HEK293 (cell line): ENCODE data around the gene PCLO.

Experiments used
- CTCF ChIA-PET: fragments of 350-600 bp; formaldehyde crosslinking; extraction: SDS; loops from one replicate; lab custom pipeline; 2021; ENCODE audit warnings: antibody characterized with exemption; lab: Yijun Ruan, JAX
- POLR2A ChIA-PET: fragments of 300-600 bp; formaldehyde crosslinking; extraction: SDS; loops from one replicate; lab custom pipeline; 2020; ENCODE audit warnings: antibody characterized with exemption, inconsistent platforms; lab: Yijun Ruan, JAX
- H3K27ac ChIP-seq: fragments of 200-500 bp; sonication (Bioruptor generic); 2 replicates; pipeline ENCODE4 v1.5.1; 2014; ENCODE audit warnings: low read depth, low read length, control low read depth, inconsistent platforms; ENCODE audit errors: extremely low read depth
- H3K36me3 ChIP-seq, 2 experiments: fragments of 200-500 bp in 1 of 2; sonication (Bioruptor generic) in 1 of 2; 1 replicate in 1 of 2; 2 replicates in 1 of 2; pipeline ENCODE4 v1.5.1; 2014 to 2017; ENCODE audit warnings: inconsistent platforms in 2 of 2, low read length in 2 of 2; ENCODE audit not compliant: control insufficient read depth in 2 of 2, insufficient read depth in 1 of 2
- H3K4me1 ChIP-seq: fragments of 200-500 bp; sonication (Bioruptor generic); 2 replicates; pipeline ENCODE4 v1.5.1; 2014; ENCODE audit warnings: mild to moderate bottlenecking, low read length, inconsistent platforms; ENCODE audit not compliant: control insufficient read depth, insufficient read depth
- H3K4me3 ChIP-seq: 2 replicates; pipeline ENCODE4 v1.5.1; 2011; ENCODE audit warnings: low read depth, mild to moderate bottlenecking, control low read depth, low read length, moderate library complexity
- H3K9me3 ChIP-seq: fragments of 200-500 bp; sonication (Bioruptor generic); 2 replicates; pipeline ENCODE4 v1.5.1; 2014; ENCODE audit warnings: low read depth, low read length, inconsistent platforms; ENCODE audit not compliant: control insufficient read depth, insufficient read depth
- AEBP2 ChIP-seq: fragments of 450-650 bp; formaldehyde crosslinking; IDR thresholded peaks from 2 replicates; pipeline ENCODE4 v1.5.1; 2016; ENCODE audit warnings: missing biosample characterization, missing genetic modification characterization, borderline replicate concordance
- INSM2 ChIP-seq: fragments of 450-650 bp; formaldehyde crosslinking; IDR thresholded peaks from 2 replicates; pipeline ENCODE4 v1.5.1; 2016; ENCODE audit warnings: missing biosample characterization, missing genetic modification characterization
- PRDM1 ChIP-seq: fragments of 450-650 bp; formaldehyde crosslinking; IDR thresholded peaks from 2 replicates; pipeline ENCODE4; 2016; ENCODE audit warnings: missing biosample characterization, missing genetic modification characterization
- SCRT2 ChIP-seq: fragments of 450-650 bp; formaldehyde crosslinking; IDR thresholded peaks from 2 replicates; pipeline ENCODE4 v1.5.1; 2016; ENCODE audit warnings: missing biosample characterization, missing genetic modification characterization
- TRIM28 ChIP-seq: IDR thresholded peaks from 2 replicates; pipeline ENCODE4 v1.6.1; 2011; ENCODE audit warnings: low read length, control low read depth, borderline replicate concordance
- WT1 ChIP-seq: fragments of 450-650 bp; formaldehyde crosslinking; IDR thresholded peaks from 2 replicates; pipeline ENCODE4 v1.5.1; 2016; ENCODE audit warnings: missing biosample characterization, missing genetic modification characterization
- ZBTB6 ChIP-seq: fragments of 450-650 bp; formaldehyde crosslinking; IDR thresholded peaks from 2 replicates; pipeline ENCODE4 v1.5.1; 2017; ENCODE audit warnings: missing biosample characterization, missing genetic modification characterization
- ZEB2 ChIP-seq: fragments of 450-650 bp; formaldehyde crosslinking; IDR thresholded peaks from 2 replicates; pipeline ENCODE4 v1.5.1; 2016; ENCODE audit warnings: missing biosample characterization, missing genetic modification characterization
- ZNF121 ChIP-seq: fragments of 450-650 bp; formaldehyde crosslinking; IDR thresholded peaks from 2 replicates; pipeline ENCODE4 v1.5.1; 2016; ENCODE audit warnings: missing biosample characterization, missing genetic modification characterization
- ZNF140 ChIP-seq: fragments of 450-650 bp; formaldehyde crosslinking; IDR thresholded peaks from 2 replicates; pipeline ENCODE4 v1.5.1; 2016; ENCODE audit warnings: missing biosample characterization, missing genetic modification characterization
- ZNF146 ChIP-seq: fragments of 450-650 bp; formaldehyde crosslinking; IDR thresholded peaks from 2 replicates; pipeline ENCODE4 v1.5.1; 2016; ENCODE audit warnings: missing biosample characterization, missing genetic modification characterization
- ZNF169 ChIP-seq: fragments of 450-650 bp; formaldehyde crosslinking; IDR thresholded peaks from 2 replicates; pipeline ENCODE4 v1.5.1; 2016; ENCODE audit warnings: missing biosample characterization, missing genetic modification characterization
- ZNF174 ChIP-seq: fragments of 450-650 bp; formaldehyde crosslinking; IDR thresholded peaks from 2 replicates; pipeline ENCODE4 v1.5.0; 2017; ENCODE audit warnings: missing biosample characterization, mild to moderate bottlenecking, missing genetic modification characterization
- ZNF221 ChIP-seq: fragments of 450-650 bp; formaldehyde crosslinking; IDR thresholded peaks from 2 replicates; pipeline ENCODE4 v1.5.1; 2017; ENCODE audit warnings: missing biosample characterization, missing genetic modification characterization, borderline replicate concordance
- ZNF23 ChIP-seq: fragments of 450-650 bp; formaldehyde crosslinking; IDR thresholded peaks from 2 replicates; pipeline ENCODE4 v1.5.1; 2016; ENCODE audit warnings: missing biosample characterization, missing genetic modification characterization, borderline replicate concordance
- ZNF24 ChIP-seq: fragments of 450-650 bp; formaldehyde crosslinking; IDR thresholded peaks from 2 replicates; pipeline ENCODE4 v1.5.1; 2016; ENCODE audit warnings: missing biosample characterization, missing genetic modification characterization
- ZNF311 ChIP-seq: fragments of 450-650 bp; formaldehyde crosslinking; IDR thresholded peaks from 2 replicates; pipeline ENCODE4 v1.5.1; 2017; ENCODE audit warnings: missing biosample characterization, missing genetic modification characterization, borderline replicate concordance
- ZNF362 ChIP-seq: fragments of 450-650 bp; formaldehyde crosslinking; IDR thresholded peaks from 2 replicates; pipeline ENCODE4 v1.5.1; 2016; ENCODE audit warnings: missing biosample characterization, missing genetic modification characterization
- ZNF394 ChIP-seq: fragments of 450-650 bp; formaldehyde crosslinking; IDR thresholded peaks from 2 replicates; pipeline ENCODE4 v1.5.1; 2016; ENCODE audit warnings: missing biosample characterization, missing genetic modification characterization, mild to moderate bottlenecking, moderate library complexity, borderline replicate concordance
- ZNF48 ChIP-seq: fragments of 450-650 bp; formaldehyde crosslinking; IDR thresholded peaks from 2 replicates; pipeline ENCODE4 v1.5.1; 2016; ENCODE audit warnings: missing biosample characterization, missing genetic modification characterization
- ZNF510 ChIP-seq: fragments of 450-650 bp; formaldehyde crosslinking; IDR thresholded peaks from 2 replicates; pipeline ENCODE4 v1.5.1; 2018; ENCODE audit warnings: mild to moderate bottlenecking, missing genetic modification characterization, missing biosample characterization; ENCODE audit not compliant: insufficient replicate concordance
- ZNF529 ChIP-seq: fragments of 450-650 bp; formaldehyde crosslinking; IDR thresholded peaks from 2 replicates; pipeline ENCODE4 v1.5.1; 2017; ENCODE audit warnings: missing genetic modification characterization, missing biosample characterization; ENCODE audit not compliant: insufficient replicate concordance
- ZNF555 ChIP-seq: fragments of 450-650 bp; formaldehyde crosslinking; conservative IDR thresholded peaks from 2 replicates; pipeline ENCODE4 v1.5.1; 2017; ENCODE audit warnings: missing biosample characterization, mild to moderate bottlenecking, missing genetic modification characterization, inconsistent platforms
- ZNF561 ChIP-seq: fragments of 450-650 bp; IDR thresholded peaks from 2 replicates; pipeline ENCODE4 v1.5.1; 2018; ENCODE audit warnings: missing biosample characterization, missing genetic modification characterization, borderline replicate concordance
- ZNF660 ChIP-seq: fragments of 450-650 bp; IDR thresholded peaks from 2 replicates; pipeline ENCODE4 v1.5.1; 2018; ENCODE audit warnings: missing biosample characterization, mild to moderate bottlenecking, missing genetic modification characterization
- ZNF776 ChIP-seq: fragments of 450-650 bp; formaldehyde crosslinking; IDR thresholded peaks from 2 replicates; pipeline ENCODE4 v1.5.0; 2017; ENCODE audit warnings: missing biosample characterization, missing genetic modification characterization, borderline replicate concordance
- ZSCAN18 ChIP-seq: fragments of 450-650 bp; formaldehyde crosslinking; IDR thresholded peaks from 2 replicates; pipeline ENCODE4 v1.5.1; 2016; ENCODE audit warnings: missing biosample characterization, missing genetic modification characterization

Gene PCLO

GRCh38 chr7:83156006-83156405, 6.7 kb downstream of the PCLO start (continued):
- TF ChIP-seq ZNF561 (no peak), ZNF555 (tag by site-specific recombination) (no peak), ZNF311 (tag by site-specific recombination) (no peak), ZNF776 (tag by site-specific recombination) (no peak), ZNF146 (tag by site-specific recombination) (no peak), ZNF510 (tag by site-specific recombination) (no peak), SCRT2 (tag by site-specific recombination) (no peak), TRIM28 (no peak), ZNF174 (tag by site-specific recombination) (no peak)
- TF ChIP-seq, all 188 proteins: peak for 0

- no peaks in the 10 kb centered on the region for H3K4me1 ChIP-seq
- POLR2A ChIA-PET: no interaction called here
- no peak overlapping the region for H3K4me3 ChIP-seq
- no peak overlapping the region for H3K27ac ChIP-seq
- no peaks in the 10 kb centered on the region for H3K9me3 ChIP-seq
- CTCF ChIA-PET: no interaction called here
- TF ChIP-seq ZNF221 (tag by site-specific recombination): no peak
- TF ChIP-seq ZNF121: no peak
- TF ChIP-seq ZEB2 (tag by site-specific recombination): no peak
- no peak for TF ChIP-seq ZNF24
- TF ChIP-seq ZNF140 (tag by site-specific recombination): no peak
- TF ChIP-seq ZNF660 (tag by site-specific recombination): no peak
- no peak for TF ChIP-seq ZSCAN18 (tag by site-specific recombination)
- TF ChIP-seq, all 188 proteins: peak for 0
- H3K36me3 ChIP-seq: peaks cover 3 to 6% of the 10 kb centered on the region in 2 experiments; a peak in 2 of 3 replicates
These were observed 7.3 kb downstream of the PCLO start for GRCh38 chr7:83155407-83155806.

GRCh38 chr7:83153419-83153818, 9.3 kb downstream of the PCLO start:
- ChIA-PET CTCF (no interaction called here), POLR2A (no interaction called here)
- H3K9me3 ChIP-seq: no peaks in the 10 kb centered on the region
- H3K27ac ChIP-seq: no peak overlapping the region
- no peak overlapping the region for H3K4me3 ChIP-seq
- H3K36me3 ChIP-seq: peaks cover 3 to 6% of the 10 kb centered on the region in 2 experiments; a peak in 2 of 3 replicates
- H3K4me1 ChIP-seq: no peaks in the 10 kb centered on the region
- TF ChIP-seq ZNF48 (tag by site-specific recombination) (no peak), ZNF169 (tag by site-specific recombination) (no peak), ZNF394 (tag by site-specific recombination) (no peak), ZSCAN18 (tag by site-specific recombination) (no peak), ZNF529 (tag by site-specific recombination) (no peak), ZNF23 (no peak), WT1 (no peak), ZBTB6 (no peak), PRDM1 (no peak), AEBP2 (tag by site-specific recombination) (no peak), ZNF362 (tag by site-specific recombination) (no peak), INSM2 (tag by site-specific recombination) (no peak)
